ENCODE measurements around the gene DOK1. TPM values are rescaled to one million over a fixed set of nuclear protein-coding genes. Genes with fewer than 3 reads are reported as not detected.

Gene DOK1
- total RNA-seq, 6 experiments from 2014 or later: 17.3 to 38.4 (median 31.5) TPM

GRCh38 chr2:74528600-74529356 is 25.7 kb upstream of the DOK1 start:
- Mint-ChIP-seq H3K36me3 (ENCODE audit: low read depth) (peaks cover 39% of the 10 kb centered on the region), H3K9me3 (no peaks in the 10 kb centered on the region), H3K4me1 (ENCODE audit: low read depth) (peaks cover 37% of the 10 kb centered on the region), H3K27me3 (ENCODE audit: insufficient read depth) (peaks cover 4% of the 10 kb centered on the region), H3K27ac (peak overlapping the region; percentile 99), H3K4me3 (peak overlapping the region; percentile 100)
- TF ChIP-seq, protein P1, sequence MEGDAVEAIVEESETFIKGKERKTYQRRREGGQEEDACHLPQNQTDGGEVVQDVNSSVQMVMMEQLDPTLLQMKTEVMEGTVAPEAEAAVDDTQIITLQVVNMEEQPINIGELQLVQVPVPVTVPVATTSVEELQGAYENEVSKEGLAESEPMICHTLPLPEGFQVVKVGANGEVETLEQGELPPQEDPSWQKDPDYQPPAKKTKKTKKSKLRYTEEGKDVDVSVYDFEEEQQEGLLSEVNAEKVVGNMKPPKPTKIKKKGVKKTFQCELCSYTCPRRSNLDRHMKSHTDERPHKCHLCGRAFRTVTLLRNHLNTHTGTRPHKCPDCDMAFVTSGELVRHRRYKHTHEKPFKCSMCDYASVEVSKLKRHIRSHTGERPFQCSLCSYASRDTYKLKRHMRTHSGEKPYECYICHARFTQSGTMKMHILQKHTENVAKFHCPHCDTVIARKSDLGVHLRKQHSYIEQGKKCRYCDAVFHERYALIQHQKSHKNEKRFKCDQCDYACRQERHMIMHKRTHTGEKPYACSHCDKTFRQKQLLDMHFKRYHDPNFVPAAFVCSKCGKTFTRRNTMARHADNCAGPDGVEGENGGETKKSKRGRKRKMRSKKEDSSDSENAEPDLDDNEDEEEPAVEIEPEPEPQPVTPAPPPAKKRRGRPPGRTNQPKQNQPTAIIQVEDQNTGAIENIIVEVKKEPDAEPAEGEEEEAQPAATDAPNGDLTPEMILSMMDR (IDR thresholded peaks at IDR 0.05): no peak; the same call in 1 of the 2 replicates
- no peak for DNase-seq

DNA sequence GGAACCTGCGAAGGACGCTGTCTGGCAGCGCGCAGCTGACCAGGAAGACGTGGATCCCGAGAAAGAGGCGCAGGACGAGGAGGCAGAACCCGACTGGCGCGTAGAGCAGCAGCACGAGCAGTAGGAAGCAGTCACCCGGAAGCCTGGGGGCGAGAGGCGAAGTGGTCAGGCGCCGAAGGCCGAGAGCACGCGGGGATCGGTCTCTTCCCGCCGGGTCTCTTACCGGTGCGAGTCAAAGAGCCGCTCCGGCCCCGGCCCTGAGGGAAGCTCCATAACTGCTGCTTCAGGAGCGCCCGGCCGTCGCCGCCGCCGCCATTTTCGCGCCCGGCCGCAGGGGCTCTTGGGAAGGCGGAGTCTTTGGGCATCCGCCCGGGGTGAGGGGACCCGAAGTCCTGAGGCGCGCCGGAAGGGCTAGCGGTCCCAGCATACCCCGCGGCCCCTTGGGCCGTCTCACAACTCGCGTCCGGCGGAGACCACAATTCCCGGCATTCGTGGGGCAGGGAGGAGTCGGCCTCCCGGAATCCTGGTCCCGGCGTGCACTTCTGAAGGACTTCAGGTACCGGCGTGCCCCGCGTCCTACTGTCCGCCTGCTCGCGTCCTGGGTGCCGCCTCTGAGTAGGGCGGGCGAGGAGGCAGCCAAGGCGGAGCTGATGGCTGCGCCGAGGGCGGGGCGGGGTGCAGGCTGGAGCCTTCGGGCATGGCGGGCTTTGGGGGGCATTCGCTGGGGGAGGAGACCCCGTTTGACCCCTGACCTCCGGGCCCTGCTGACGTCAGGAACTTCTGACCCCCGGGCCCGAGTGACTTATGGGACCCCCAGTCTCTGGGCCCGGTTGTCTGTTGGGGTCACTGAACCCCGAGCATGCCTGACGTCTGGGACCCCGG is 24.9 kb upstream of the DOK1 start, which contains the start of the genes AUP1 and HTRA2:
AUP1 (minus strand) TSS at position 350 of the 882 bp plus-strand sequence; CDS start at position 273, 77 bp downstream.
HTRA2 (plus strand) TSS at position 577 of the 882 bp plus-strand sequence; CDS start at position 651, 74 bp downstream.
- peak within 1 kb of the TSS; percentile 100 for H3K4me3 Mint-ChIP-seq
- peaks cover 37% of the 10 kb centered on the region for H3K4me1 Mint-ChIP-seq (ENCODE audit: low read depth)
- H3K9me3 Mint-ChIP-seq: no peaks in the 10 kb centered on the region
- H3K36me3 Mint-ChIP-seq (ENCODE audit: low read depth): peaks cover 39% of the 10 kb centered on the region
- peak within 1 kb of the TSS; percentile 99 for H3K27ac Mint-ChIP-seq
- DNase-seq: peak; percentile 99
- TF ChIP-seq, protein P1 (IDR thresholded peaks at IDR 0.05): no peak
- H3K27me3 Mint-ChIP-seq (ENCODE audit: insufficient read depth): peaks cover 4% of the 10 kb centered on the region

GRCh38 chr2:74530239-74531187 is 24.0 kb upstream of the DOK1 start:
- H3K4me3 Mint-ChIP-seq: peak overlapping the region; percentile 100
- DNase-seq: peak; percentile 54
- no peaks in the 10 kb centered on the region for H3K9me3 Mint-ChIP-seq
- peaks cover 4% of the 10 kb centered on the region for H3K27me3 Mint-ChIP-seq (ENCODE audit: insufficient read depth)
- H3K36me3 Mint-ChIP-seq (ENCODE audit: low read depth): peaks cover 39% of the 10 kb centered on the region
- peak overlapping the region; percentile 74 for H3K27ac Mint-ChIP-seq
- peaks cover 37% of the 10 kb centered on the region for H3K4me1 Mint-ChIP-seq (ENCODE audit: low read depth)
- TF ChIP-seq, protein P1 (IDR thresholded peaks at IDR 0.05): no peak

DNA sequence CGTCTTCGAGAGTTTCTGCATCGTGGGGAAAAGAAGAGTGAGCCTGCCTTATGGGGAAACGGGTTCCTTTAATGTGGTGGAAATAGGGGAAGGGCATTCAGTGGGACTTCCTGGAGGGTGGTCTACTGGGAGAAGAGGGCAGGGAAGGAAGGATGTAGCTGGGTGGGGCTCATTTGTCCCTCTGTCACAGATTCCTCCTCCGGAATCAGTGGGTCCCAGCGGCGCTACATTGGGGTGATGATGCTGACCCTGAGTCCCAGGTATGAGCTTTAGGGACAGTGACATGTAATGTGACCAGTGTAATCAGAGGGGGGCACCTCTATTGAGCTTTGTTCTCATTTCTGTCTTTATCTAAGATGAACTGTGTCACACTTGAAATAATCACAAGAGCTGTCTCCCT is 22.9 kb upstream of the DOK1 start:
- no peak for DNase-seq
- Mint-ChIP-seq H3K27ac (peak overlapping the region; percentile 74), H3K9me3 (no peaks in the 10 kb centered on the region), H3K36me3 (ENCODE audit: low read depth) (peaks cover 29% of the 10 kb centered on the region), H3K4me3 (peak overlapping the region; percentile 100), H3K4me1 (ENCODE audit: low read depth) (peaks cover 37% of the 10 kb centered on the region), H3K27me3 (ENCODE audit: insufficient read depth) (peaks cover 4% of the 10 kb centered on the region)
- TF ChIP-seq, protein P1 (IDR thresholded peaks at IDR 0.05): no peak

DNA sequence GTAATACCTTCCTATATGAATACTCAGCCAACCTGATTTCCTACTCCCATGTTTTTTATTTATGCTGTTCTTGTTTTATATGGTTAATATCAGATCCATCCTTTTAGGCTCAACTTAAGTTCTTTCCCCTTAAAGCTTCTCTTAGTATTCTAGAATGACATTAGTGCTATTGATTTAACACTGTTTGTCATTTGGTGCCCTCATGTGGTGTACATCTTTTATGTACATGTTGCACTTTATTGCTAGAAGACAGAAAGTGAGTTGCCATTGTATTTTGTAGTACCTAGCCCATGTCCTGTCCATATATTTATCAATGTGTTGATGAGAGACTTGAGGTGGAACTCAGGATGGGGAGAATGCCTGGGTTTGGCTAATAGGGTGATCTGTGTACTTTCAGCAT is 22.3 kb upstream of the DOK1 start:
- peaks cover 43% of the 10 kb centered on the region for H3K4me1 Mint-ChIP-seq (ENCODE audit: low read depth)
- H3K4me3 Mint-ChIP-seq: peak overlapping the region; percentile 100
- TF ChIP-seq, protein P1 (IDR thresholded peaks at IDR 0.05): peak; percentile 74
- peaks cover 4% of the 10 kb centered on the region for H3K27me3 Mint-ChIP-seq (ENCODE audit: insufficient read depth)
- peak overlapping the region; percentile 74 for H3K27ac Mint-ChIP-seq
- peaks cover 23% of the 10 kb centered on the region for H3K36me3 Mint-ChIP-seq (ENCODE audit: low read depth)
- DNase-seq: peak; percentile 55
- H3K9me3 Mint-ChIP-seq: no peaks in the 10 kb centered on the region

Data from HFFc6 (cell line).